Measurements from ENCODE around the gene MTLN.
A peak's percentile ranks its signal among the peaks of the same experiment; 100 is the strongest.
"Not testable (repeated sequence)": the region's sequence is repeated elsewhere in the genome, so short reads cannot be mapped to it uniquely, and the experiment has no call there.

The MTLN gene, protein sequence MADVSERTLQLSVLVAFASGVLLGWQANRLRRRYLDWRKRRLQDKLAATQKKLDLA

DNA sequence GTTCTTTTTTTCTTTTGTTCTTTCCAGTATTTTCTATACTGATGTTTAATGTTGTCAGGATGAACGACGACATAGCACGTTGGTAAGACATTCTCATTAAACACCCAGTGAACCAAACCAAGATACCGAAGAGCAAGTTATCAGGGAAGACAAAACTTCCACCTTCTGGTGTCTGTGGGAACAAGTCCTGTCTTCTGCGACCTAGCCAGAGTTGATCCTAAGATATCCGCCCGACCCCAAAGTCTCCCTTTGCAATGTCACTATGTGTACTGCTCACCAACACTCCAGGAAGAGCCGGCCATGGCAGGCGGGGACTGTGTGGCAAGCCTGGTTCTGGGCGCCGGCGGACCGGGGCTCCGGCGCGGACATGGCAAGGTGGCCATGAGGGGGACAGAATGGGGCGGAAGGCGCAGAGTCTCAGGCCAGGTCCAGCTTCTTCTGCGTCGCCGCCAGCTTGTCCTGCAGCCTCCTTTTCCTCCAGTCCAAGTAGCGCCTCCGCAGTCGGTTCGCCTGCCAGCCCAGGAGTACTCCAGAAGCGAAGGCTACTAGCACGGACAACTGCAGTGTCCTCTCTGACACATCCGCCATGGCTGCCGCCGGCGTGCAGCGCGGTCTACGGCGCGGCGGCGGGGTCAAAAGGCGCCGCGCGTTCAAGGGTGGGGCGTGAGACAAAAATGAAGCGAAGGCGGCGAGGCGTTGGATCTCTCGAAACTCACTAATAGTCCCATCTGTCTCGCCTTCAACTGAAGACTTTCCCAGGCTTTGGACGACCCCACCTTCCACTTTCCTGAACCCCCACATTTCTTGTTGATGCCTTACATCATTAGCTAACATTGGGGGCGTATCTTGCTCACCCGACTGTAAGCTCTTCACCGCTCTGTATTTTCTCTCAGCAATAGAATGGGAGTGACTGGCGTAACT lies at the start of gene MTLN:
Gene MTLN (minus strand): TSS at position 610 of the 921 bp plus-strand sequence. CDS start 22 bp downstream, at position 588.
- peak; percentile 32 for DNase-seq (ENCODE audit: low read depth)

DNA sequence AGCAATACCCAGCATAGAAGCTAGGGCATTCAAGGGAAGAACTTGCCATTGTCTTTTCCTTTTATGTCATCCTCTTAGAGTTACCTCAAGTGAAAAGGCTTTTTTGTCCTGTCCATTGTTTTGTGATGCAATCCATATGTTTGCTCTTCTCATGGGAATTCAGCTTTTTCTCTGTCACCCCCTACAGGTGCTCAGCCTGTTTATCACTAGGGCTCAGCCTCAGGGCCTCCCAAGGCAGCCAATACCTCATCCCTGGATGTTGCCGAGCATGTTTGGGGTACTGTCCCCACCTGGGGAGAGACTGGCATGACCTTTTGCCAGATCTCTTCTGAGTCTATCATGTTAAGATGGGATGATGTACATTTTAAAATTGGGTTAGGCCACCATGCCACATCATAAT lies 49.6 kb upstream of the MTLN start:
- DNase-seq (ENCODE audit: low read depth) = not testable (repeated sequence)

DNA sequence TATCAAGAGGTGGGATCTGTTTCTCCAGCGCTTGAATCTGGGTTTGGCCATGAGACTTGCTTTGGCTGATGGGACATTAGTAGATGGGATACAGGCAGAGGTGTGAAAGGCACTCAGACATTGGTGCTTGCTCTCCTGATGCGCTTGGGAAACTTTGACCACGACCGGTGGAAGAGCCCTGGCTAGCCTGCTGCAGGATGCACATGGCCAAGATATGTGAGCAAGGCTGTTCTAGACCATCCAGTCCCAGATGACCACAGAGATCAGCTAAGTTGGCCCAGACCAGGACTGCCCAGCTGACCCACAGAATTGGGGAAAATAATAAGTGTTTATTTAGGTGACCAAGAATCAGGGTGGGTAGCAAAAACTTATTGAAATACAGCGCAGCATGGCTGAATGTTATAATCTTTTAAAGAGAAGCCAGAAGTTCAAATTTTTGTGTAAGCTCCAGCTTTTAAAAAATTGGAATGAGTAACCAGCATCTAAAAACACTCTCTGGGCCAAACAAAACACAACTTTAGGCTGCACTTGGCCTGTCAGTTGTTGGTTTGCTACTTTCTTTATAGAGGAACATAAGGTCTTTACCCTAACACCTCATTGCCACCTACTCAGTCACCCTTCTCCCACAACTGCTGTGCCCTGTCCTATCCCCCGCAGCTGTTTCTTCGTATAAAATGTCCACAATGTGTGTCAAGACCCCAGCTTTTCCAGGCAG lies 35.9 kb upstream of the MTLN start:
- DNase-seq (ENCODE audit: low read depth) = not testable (repeated sequence)

DNA sequence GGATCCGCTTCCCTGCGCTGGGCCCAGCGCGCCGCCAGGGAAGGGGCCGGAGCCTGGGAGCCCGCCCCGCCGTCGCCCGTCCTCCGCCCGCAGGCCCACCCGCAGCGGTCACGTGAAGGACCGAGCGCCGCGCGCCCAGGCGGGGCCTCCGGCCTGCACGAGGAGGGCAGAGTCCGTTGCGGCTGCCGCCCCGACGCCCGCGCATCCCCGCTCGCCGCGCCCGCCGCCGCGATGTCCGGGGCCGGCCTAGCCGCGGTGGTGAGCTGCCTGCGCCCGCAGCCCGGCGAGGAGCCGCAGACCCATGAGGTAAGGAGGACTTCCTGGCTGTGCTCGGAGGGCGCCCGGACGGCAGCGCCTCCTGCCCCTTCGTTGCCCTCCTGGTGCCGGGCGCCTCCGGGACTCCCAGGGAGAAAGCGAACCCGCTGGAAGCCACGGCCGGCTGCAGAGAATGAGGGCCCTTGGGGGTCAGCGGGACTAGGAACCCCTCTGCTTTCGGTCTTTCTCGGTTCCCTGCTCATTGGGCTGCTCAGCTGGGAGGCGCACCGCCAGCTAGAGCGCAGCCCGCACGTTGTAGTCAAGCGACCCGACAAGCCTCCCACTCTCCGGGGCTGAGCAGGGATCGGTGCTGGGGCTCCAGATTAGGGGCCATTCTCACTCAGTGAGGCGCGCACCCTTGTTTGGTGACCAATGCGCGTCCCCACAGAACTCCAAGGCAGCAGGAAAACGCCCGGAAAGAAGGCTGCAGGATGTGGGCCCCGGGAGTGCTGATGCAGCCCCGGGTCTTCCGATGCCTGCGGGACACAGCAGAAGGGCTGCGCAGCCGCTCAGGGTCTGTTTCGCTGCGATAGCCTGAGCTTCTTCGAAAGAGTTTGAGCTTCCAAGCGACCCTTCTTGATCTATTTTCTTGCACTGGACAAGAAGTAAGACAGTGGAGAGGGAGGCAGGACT lies 33.4 kb upstream of the MTLN start:
- not testable (repeated sequence) for DNase-seq (ENCODE audit: low read depth)

DNA sequence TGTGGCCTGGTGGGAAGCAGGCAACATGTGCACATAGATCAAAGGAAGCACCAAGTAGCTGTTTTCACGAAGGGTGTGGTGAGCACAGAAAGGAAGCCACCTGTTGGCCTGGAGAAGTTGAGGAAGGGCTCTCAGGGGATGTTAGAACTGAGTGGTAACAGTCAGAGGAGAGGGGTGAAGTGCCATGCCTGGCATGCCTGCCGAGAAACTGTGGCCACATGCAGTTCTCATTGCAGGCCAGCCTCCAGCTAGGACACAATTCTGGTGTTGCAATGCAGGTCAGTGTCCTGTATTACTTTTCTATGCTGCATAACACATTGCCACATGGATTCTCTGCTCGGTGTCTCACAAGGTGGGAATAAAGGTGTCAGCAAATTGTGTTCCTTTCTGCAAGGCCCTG lies 30.9 kb upstream of the MTLN start:
- DNase-seq (ENCODE audit: low read depth) = not testable (repeated sequence)

DNA sequence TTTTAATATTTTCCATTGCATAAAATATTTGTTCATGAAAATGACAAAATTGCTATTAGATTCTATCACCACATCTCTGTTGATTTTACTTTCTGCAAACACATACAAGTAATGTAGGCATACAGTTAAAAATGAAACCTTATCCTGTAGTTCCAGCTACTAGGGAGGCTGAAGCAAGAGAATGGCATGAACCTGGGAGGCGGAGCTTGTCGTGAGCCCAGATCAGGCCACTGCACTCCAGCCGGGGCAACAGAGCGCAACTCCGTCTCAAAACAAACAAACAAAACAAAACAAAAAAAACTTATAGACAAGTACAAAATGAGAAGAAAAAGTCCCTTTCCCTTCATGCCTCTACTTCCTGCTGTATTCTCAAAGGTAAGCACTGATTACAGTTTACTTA lies 22.2 kb upstream of the MTLN start:
- DNase-seq (ENCODE audit: low read depth) = not testable (repeated sequence)

DNA sequence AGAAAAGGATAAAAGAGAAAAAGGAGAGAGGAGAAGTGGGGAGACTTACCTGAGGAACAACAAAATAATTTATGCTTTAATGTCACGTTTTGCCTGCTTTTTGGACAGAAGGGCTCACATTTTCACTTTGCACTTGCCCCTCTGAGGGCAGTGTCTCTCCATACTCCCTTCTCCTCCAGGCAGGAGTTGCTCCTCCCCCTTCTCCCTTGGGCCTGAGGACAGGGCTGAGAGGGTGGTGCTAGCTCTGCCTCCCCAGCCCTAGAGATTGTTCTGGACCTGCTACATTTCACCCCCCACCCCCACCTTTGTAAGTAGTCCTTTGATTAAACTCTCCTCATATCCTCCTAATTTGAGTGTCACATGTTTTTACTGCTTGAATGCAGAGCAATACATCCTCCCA lies 17.5 kb upstream of the MTLN start:
- DNase-seq (ENCODE audit: low read depth) = not testable (repeated sequence)

DNA sequence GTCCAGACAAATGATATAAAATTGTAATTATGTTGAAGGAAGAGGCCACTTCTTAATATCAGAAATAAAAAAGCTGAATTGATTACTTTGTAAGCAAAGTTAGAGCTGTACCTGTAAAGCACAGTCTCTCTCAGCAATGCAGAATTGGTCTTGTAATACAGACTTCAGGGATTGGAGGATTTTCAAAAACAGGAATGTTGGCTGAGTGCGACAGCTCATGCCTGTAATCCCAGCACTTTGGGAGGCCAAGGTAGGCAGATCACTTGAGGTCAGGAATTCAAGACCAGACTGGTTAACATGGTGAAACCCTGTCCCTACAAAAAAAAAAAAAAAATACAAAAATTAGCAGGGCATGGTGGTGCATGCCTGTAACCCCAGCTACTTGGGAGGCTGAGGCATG lies 10.3 kb upstream of the MTLN start:
- not testable (repeated sequence) for DNase-seq (ENCODE audit: low read depth)

DNA sequence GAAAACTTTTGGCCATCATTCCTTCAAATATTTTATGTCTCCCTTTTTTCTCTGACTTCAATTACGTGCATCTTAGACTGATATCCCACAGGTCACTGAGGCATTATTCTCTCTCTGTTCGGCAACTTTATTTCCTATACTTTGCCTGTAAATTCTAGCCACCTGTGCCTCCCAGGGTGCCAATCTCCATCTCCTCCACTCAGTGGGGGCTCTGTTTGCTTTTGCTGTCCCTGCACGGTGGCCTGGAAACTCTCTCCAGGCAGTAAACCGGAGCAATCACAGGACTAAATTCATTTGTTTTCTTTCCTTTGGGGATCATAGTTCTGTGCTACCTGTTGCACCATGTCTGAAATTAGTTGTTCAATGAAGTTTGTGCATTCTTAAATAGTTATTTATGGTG lies 9.6 kb upstream of the MTLN start:
- no peak for DNase-seq (ENCODE audit: low read depth)

DNA sequence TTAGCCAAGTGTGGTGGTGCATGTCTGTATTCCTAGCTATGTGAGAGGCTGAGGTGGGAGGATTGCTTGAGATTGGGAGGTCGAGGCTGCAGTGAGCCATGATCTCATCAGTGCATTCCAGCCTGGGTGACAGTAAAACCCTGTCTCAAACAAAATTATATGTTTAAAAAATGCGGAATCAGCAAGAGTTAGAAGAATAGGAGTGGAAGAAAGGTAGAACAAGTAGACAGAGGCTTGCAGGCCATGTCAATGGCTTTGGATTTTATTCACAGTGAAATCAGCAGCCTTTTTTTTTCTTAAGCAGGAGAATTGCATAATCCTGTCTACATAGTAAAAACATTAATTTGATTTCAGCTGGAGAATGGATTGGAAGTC lies 7.8 kb upstream of the MTLN start:
- no peak for DNase-seq (ENCODE audit: low read depth)

DNA sequence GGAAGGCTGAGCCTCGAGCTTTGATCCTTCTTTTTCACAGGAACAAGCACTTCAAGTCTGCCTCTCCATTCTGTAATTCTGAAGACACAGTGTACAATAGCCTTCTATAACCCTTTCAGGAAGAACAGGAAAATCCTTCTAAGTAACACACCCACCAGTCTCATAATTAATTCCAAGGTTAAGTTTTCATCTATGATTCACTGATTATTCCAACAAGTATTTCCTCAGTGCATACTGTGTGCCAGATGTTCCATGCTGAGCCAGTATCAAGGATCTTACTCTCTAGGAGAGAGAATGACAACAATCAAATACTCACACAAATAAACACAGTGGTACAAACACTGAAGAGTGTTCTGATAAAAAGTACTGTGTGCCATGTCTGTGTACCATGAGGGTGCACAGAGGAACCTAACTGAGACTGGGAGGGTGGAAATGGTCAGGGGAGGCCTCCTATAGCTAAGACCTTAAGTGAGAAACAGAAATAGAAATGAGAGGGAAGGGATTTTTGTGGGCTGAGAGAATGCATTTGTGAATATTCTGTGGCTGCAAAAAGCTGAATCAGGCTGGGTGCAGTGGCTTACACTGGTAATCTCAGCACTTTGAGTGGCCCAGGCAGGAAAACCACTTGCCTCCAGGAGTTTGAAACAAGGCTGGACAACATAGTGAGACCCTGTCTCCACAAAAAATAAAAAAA lies 7.3 kb upstream of the MTLN start:
- no peak for DNase-seq (ENCODE audit: low read depth)

DNA sequence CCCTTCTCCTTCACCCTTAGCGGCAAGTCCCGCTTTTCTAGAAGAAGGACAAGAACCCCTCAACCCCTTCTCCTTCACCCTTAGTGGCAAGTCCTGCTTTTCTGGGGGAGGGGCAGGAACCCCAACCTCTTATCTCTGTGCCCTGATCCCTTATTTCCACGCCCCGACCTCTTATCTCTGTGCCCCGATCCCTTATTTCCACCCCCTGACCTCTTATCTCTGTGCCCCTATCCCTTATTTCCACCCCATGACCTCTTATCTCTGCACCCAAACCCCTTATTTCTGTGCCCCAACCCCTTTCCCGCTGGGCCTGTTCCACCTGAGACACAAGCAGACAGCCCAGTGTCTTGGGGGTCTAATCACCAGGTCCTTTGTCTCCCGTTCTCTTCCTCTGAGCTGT lies 6.5 kb upstream of the MTLN start:
- DNase-seq (ENCODE audit: low read depth) = not testable (repeated sequence)

DNA sequence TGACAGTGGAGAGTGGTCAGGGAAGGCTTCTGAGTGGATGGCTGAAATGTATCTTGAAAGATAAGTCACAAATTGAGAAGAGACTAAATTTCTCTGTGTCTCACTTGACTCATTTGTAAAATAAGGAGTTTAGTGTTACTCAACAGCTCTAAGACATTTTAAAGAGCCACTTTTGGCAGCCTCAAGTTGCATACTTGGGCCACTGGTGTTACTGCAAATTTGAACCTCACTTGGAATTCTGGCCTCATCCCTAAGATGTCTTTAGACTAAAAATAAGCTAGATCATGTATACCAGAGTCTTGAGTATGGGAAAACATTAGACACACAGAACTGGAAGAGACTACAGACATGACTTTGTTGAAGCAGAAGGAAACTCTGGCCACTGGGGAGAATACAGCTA lies 4.5 kb upstream of the MTLN start:
- no peak for DNase-seq (ENCODE audit: low read depth)

DNA sequence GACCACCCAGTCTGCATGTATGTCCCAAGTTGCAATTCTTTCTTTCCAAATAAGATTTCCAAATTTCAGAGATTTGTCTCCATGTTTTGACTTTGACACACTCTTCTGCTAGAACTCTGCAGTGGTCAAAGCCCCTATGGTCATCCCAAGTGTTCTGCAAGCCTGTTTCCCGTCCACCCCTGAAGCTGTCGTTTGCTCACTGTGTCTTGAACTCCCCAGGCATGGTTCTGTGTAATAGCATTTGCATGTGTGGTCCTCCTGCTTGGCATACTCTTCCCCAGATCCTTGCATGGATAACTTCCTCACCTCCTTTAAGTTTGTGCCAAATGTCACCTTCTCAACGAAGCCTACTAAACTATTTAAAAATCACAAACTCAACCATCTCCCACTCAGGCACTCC lies 3.9 kb upstream of the MTLN start:
- DNase-seq (ENCODE audit: low read depth) = no peak

DNA sequence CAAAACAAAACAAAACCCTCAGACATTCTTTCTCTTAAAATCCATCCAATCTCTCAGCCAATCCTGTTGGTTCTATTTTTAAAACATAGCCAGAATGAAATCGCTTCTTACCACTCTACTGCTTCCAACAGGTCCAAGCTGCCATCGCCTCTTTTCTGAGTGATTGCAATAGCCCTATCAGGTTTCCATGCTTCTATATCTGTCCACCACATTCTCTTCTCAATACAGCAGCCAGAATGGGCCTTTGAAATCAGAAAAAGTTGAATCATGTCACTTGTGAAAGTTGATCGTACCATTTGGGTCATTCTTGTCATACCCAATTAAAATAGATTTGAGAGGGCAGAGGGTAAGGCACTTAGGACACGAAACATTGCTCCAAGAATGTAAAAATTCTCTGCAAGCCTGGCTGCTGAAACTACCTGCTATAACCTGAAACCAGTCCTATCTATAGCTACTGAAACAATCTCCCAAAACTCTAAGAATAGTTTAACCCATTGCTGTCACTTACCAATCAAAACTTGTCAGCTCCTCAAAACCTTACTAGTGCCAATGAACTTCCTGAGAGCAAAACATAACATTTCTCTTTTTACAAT lies 3.3 kb upstream of the MTLN start:
- DNase-seq (ENCODE audit: low read depth) = no peak

DNA sequence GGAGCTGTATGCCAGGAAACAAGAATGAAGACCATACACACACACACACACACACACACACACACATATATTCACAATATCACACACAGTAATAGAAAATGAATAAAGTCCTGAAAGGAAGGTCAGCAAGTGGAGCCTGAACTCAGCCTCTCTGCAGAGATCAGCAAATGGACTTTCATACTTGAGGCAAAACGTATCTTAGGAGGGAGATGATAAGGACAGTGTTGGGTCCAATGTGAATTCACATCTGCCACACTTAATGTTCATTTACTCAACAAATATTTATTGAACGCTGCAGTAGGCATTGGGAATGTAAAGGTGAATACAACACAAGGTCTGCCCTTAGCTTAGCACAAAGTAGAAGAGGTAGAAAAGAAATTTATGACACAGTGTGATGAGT lies 2.7 kb upstream of the MTLN start:
- DNase-seq (ENCODE audit: low read depth) = no peak

DNA sequence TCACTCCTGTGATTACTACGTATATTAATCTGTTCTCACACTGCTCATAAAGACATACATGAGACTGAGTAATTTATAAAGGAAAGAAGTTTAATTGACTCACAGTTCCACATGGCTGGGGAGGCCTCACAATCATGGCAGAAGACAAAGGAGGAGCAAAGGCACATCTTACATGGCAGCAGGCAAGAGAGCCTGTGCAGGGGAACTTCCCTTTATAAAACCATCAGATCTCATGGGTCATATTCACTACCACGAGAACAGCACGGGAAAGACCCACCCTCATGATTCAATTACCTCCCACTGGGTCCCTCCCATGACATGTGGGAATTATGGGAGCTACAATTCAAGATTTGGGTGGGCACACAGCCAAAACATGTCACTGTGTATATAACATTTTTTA lies 1.2 kb upstream of the MTLN start:
- not testable (repeated sequence) for DNase-seq (ENCODE audit: low read depth)

DNA sequence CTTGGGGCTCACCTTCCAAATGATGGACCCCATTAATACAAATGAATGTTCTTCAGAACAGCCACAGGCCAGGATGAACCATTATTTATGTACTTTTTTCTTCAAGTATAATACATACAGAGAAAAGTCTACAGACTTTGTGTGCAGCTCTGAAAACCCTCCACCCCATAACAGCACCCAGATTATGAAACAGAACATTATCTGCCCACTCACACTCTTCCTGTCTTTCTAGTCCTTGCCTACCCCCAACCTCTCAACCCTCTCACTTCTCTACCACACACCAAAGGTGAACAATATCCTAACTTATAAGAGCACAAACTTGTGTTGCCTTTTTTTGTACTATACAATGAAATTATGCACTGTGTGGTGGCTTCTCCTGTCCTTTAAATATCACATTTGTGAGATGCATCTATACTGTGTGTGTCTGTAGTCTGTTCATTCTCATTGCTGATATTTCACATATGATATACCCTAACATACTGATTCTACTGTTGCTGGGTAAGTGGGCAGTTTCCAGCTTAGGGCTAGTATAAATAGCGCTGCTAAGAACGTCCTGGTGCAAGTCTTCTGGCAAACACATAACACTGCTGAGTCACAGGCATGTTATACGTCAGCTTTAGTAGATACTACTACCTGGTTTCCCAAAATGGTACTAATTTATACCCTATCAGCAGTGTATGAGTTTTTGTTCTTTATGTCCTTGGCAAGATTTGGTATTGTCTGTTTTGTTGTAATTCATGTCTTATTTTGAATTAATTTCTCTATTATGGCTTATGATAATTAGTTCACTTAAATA lies 6.5 kb downstream of the MTLN start:
- DNase-seq (ENCODE audit: low read depth) = no peak

DNA sequence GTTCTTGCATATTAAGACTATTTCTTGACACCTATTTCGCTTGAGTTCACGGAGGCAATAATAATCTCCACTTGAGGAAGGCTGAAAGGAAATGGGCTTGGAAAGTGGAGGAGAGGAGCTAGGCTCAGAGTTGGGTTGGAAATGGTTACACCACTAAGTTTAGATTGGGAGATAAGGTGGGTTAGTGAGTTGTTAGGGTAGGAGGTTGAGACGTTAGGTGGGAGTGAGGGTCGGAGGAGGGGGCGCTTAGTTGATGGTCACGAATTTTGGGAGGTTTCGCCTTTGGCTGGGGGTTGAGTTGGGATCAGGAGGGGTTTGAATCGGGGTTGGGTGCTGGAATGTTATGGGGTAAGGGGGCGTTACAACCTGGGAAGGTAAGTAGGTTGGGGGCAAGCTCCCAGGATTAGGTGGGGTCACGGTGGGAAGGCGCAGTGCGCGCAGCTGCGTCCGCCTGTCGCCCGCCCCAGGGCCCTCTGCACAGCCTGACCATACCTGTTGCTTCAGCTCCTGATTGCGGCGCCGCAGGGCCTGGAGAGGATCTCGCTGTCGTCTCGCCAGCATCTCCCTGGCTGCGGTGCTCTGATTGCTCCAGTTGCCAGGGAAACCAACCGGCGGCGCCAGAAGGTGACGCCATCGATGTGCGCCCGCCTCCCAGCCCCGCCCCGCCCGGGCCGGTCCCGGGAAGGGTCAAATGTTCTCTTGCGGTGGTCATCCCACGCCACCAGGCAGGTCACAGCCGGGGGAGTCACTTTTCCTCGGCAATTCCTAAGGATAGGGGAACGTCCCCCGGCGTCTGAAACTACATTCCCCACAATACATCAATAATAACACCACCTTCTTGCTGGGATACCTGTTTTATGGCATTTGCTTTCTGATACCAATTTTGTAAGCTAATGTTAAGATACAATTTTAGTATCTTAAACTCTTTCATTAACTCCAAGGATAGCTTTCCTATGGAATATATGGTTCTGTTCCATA lies 7.7 kb downstream of the MTLN start, which contains the start of gene NPHP1:
Gene NPHP1 (minus strand): TSS at position 606 of the 978 bp plus-strand sequence. CDS start 45 bp downstream, at position 561.
- DNase-seq (ENCODE audit: low read depth) = peak; percentile 73

Measured in stimulated activated CD8-positive, alpha-beta memory T cell treated with anti-CD3 and anti-CD28 coated beads, Interleukin-7, amount 100 ng/mL, for 24 hours (primary cell).